ENCODE results near the gene ASXL2. TPM values are rescaled to one million over a fixed set of nuclear protein-coding genes. Genes with fewer than 3 reads are reported as not detected.
A peak's percentile ranks its signal among the peaks of the same experiment; 100 is the strongest.

Gene ASXL2
- total RNA-seq, 2 donors from 2014 or later, result 6.6 to 8.3 TPM

- intact Hi-C loops (cut with DNase I), result no loop called here
- no peak for ATAC-seq
- H3K27ac ChIP-seq, result no peak overlapping the region
- H3K27me3 ChIP-seq, result no peaks in the 10 kb centered on the region
- no peaks in the 10 kb centered on the region for H3K36me3 ChIP-seq (replicated peaks in 1 of 2; ENCODE audit: insufficient read depth in 1 of 2, low read depth in 2 of 2)
- no peak overlapping the region for H3K4me3 ChIP-seq
- 77 to 98% methylated on average over 2 of the region's 2 CpGs for WGBS, 2 donors
- no peak for TF ChIP-seq CTCF (IDR thresholded peaks at IDR 0.05)
- no peak for TF ChIP-seq POLR2A (IDR thresholded peaks at IDR 0.05)
- no peaks in the 10 kb centered on the region for H3K9me3 ChIP-seq
- no peak for DNase-seq
- H3K4me1 ChIP-seq, result peaks cover 19% of the 10 kb centered on the region
Observed at GRCh38 chr2:25825238-25825637, 53.0 kb downstream of the ASXL2 start.

GRCh38 chr2:25824718-25825117, 53.6 kb downstream of the ASXL2 start:
- intact Hi-C loops (cut with DNase I), result no loop called here
- WGBS, 2 donors, result 82 to 93% methylated on average over 1 of the region's 1 CpG
- ATAC-seq, result no peak
- no peak overlapping the region for H3K27ac ChIP-seq
- no peak for TF ChIP-seq POLR2A (IDR thresholded peaks at IDR 0.05)
- no peak for TF ChIP-seq CTCF (IDR thresholded peaks at IDR 0.05)
- no peak overlapping the region for H3K4me3 ChIP-seq
- H3K9me3 ChIP-seq, result no peaks in the 10 kb centered on the region
- no peaks in the 10 kb centered on the region for H3K36me3 ChIP-seq (replicated peaks in 1 of 2; ENCODE audit: insufficient read depth in 1 of 2, low read depth in 2 of 2)
- no peak for DNase-seq
- H3K4me1 ChIP-seq, result peaks cover 14% of the 10 kb centered on the region
- no peaks in the 10 kb centered on the region for H3K27me3 ChIP-seq

GRCh38 chr2:25824216-25824615, 54.1 kb downstream of the ASXL2 start:
- DNase-seq (no peak), ATAC-seq (no peak)
- Histone ChIP-seq H3K4me1 (peaks cover 9% of the 10 kb centered on the region), H3K9me3 (no peaks in the 10 kb centered on the region), H3K27ac (no peak overlapping the region), H3K4me3 (no peak overlapping the region), H3K27me3 (no peaks in the 10 kb centered on the region), H3K36me3 (replicated peaks in 1 of 2; ENCODE audit: insufficient read depth in 1 of 2, low read depth in 2 of 2) (no peaks in the 10 kb centered on the region)
- no peak for TF ChIP-seq POLR2A (IDR thresholded peaks at IDR 0.05)
- no peak for TF ChIP-seq CTCF (IDR thresholded peaks at IDR 0.05)
- 73 to 80% methylated on average over 3 of the region's 3 CpGs for WGBS, 2 donors
- intact Hi-C loops (cut with DNase I), result no loop called here

- no peaks in the 10 kb centered on the region for H3K36me3 ChIP-seq (replicated peaks in 1 of 2; ENCODE audit: insufficient read depth in 1 of 2, low read depth in 2 of 2)
- intact Hi-C loops (cut with DNase I), result no loop called here
- H3K4me1 ChIP-seq, result no peaks in the 10 kb centered on the region
- H3K27me3 ChIP-seq, result no peaks in the 10 kb centered on the region
- peak overlapping the region in 1 of 4 donors; percentile 15 for H3K27ac ChIP-seq
- 52 to 67% methylated on average over 30 of the region's 30 CpGs for WGBS, 2 donors
- TF ChIP-seq CTCF (IDR thresholded peaks at IDR 0.05) (no peak), POLR2A (IDR thresholded peaks at IDR 0.05) (no peak)
- no peak overlapping the region for H3K4me3 ChIP-seq
- DNase-seq (peak; percentile 18 to 62 (median 36)), ATAC-seq (no peak)
- no peaks in the 10 kb centered on the region for H3K9me3 ChIP-seq
Observed at GRCh38 chr2:25822190-25823117, 55.8 kb downstream of the ASXL2 start.

Data from body of pancreas (tissue), 4 donors.